Hepatocyte (in vitro differentiated cells): ENCODE data around the gene CD82. TPM values are rescaled to one million over a fixed set of nuclear protein-coding genes. Genes with fewer than 3 reads are reported as not detected.
A peak's percentile ranks its signal among the peaks of the same experiment; 100 is the strongest.

ENCODE experiments used
- DNase-seq: peaks from one replicate; pipeline ENCODE4 v3.0.0-alpha.2; 2016; ENCODE audit warnings: low spot score
- H2AFZ ChIP-seq: fragments of 200-600 bp; sonication (generic); 2 replicates; pipeline ENCODE4 v1.6.0; 2016; ENCODE audit warnings: antibody characterized with exemption, mild to moderate bottlenecking
- H3K27ac ChIP-seq: fragments of 200-600 bp; sonication (generic); 2 replicates; pipeline ENCODE4 v1.5.1; 2016; ENCODE audit warnings: mild to moderate bottlenecking
- H3K27me3 ChIP-seq: fragments of 200-600 bp; sonication (generic); 2 replicates; pipeline ENCODE4 v1.6.1; 2016
- H3K36me3 ChIP-seq: fragments of 200-600 bp; sonication (generic); replicated peaks from 2 replicates; pipeline ENCODE4 v1.5.1; 2016; ENCODE audit warnings: low read depth; ENCODE audit not compliant: insufficient read depth
- H3K4me1 ChIP-seq: fragments of 200-600 bp; sonication (generic); 2 replicates; pipeline ENCODE4 v1.5.1; 2016; ENCODE audit warnings: mild to moderate bottlenecking, moderate library complexity; ENCODE audit not compliant: insufficient read depth
- H3K4me2 ChIP-seq: fragments of 200-600 bp; sonication (generic); 2 replicates; pipeline ENCODE4 v1.6.0; 2016
- H3K4me3 ChIP-seq: fragments of 200-600 bp; sonication (generic); 2 replicates; pipeline ENCODE4 v1.5.1; 2016; ENCODE audit warnings: mild to moderate bottlenecking
- H3K79me2 ChIP-seq: fragments of 200-600 bp; sonication (generic); 2 replicates; pipeline ENCODE4 v1.6.0; 2017; ENCODE audit warnings: mild to moderate bottlenecking
- H3K9me2 ChIP-seq: fragments of 200-600 bp; sonication (generic); replicated peaks from 2 replicates; pipeline ENCODE4 v1.6.0; 2017; ENCODE audit warnings: mild to moderate bottlenecking; ENCODE audit not compliant: insufficient read depth
- H3K9me3 ChIP-seq: fragments of 200-600 bp; sonication (generic); 2 replicates; pipeline ENCODE4 v1.5.1; 2016; ENCODE audit warnings: low read depth, mild to moderate bottlenecking
- H4K20me1 ChIP-seq: fragments of 200-600 bp; sonication (generic); 2 replicates; pipeline ENCODE4 v1.6.0; 2016; ENCODE audit warnings: mild to moderate bottlenecking; ENCODE audit not compliant: insufficient read depth, poor library complexity, severe bottlenecking
- EZH2 ChIP-seq: fragments of 200-600 bp; sonication (generic); IDR thresholded peaks from 2 replicates; pipeline ENCODE4 v1.6.1; 2016; ENCODE audit warnings: antibody characterized with exemption, mild to moderate bottlenecking, borderline replicate concordance
- EZH2phosphoT487 ChIP-seq: fragments of 200-600 bp; sonication (generic); IDR thresholded peaks from one replicate; pipeline ENCODE4 v1.6.1; 2018; ENCODE audit warnings: antibody characterized with exemption, mild to moderate bottlenecking, low read depth, moderate library complexity; ENCODE audit not compliant: unreplicated experiment, severe bottlenecking
- WGBS: methylation state at CpG from one replicate; pipeline ENCODE4 v1.1.6; 2016; ENCODE audit warnings: low lambda C conversion rate; ENCODE audit errors: missing lambda C conversion rate; 5-methylcytosine and 5-hydroxymethylcytosine counted together
- polyA plus RNA-seq: library from polyadenylated mRNA; unstranded; fragments of >200 nt; fragmentation: Nextera tagmentation; extraction: Ambion mirVana; gene quantifications from 2 replicates; pipeline ENCODE4 v1.2.1, GENCODE V29; 2016
- total RNA-seq: library from RNA; depleted of rRNA; stranded (reverse); fragments of >200 nt; gene quantifications from 2 replicates; pipeline ENCODE4 v1.2.3, GENCODE V29; 2014
- TF ChIP-seq, protein P1 (sequence below): fragments of 200-600 bp; sonication (generic); IDR thresholded peaks from 2 replicates; pipeline ENCODE4 v1.5.1; 2016; ENCODE audit warnings: antibody characterized with exemption, mild to moderate bottlenecking; ENCODE audit not compliant: poor library complexity

The CD82 gene
- total and polyA plus RNA-seq, 2 experiments from 2014 or later = 38.7 to 157 TPM

DNA sequence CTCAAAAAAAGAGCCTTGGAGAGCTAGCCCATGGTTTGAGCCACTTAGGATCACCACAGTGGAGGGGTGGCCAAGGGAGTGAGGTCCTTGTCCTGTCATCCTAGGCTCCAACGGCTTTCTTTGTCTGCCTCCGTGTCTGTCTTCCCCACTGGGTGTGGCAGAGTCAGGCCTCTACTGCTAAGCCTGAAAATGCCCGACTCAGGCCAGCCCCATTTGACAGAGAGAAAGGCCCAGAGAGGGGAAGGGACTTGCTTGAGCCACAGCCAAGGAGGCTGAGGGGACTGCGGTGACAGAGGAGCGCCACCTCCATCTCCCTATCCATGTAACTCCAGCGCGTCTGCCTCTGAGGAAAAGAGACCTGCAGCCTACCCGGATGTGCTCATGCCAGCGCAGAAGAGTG lies 27.8 kb upstream of the CD82 start:
- H4K20me1 ChIP-seq = no peaks in the 10 kb centered on the region
- no peak overlapping the region for H3K4me2 ChIP-seq
- H3K4me3 ChIP-seq = no peak overlapping the region
- WGBS = 85% methylated on average over 9 of the region's 9 CpGs
- H3K9me2 ChIP-seq = no peaks in the 10 kb centered on the region
- no peaks in the 10 kb centered on the region for H3K79me2 ChIP-seq
- H3K27me3 ChIP-seq = peaks cover 2% of the 10 kb centered on the region
- no peak for DNase-seq
- H2AFZ ChIP-seq = no peak overlapping the region
- no peak overlapping the region for H3K27ac ChIP-seq
- no peaks in the 10 kb centered on the region for H3K4me1 ChIP-seq
- no peaks in the 10 kb centered on the region for H3K9me3 ChIP-seq
- no peak for TF ChIP-seq EZH2phosphoT487
- TF ChIP-seq, protein P1, sequence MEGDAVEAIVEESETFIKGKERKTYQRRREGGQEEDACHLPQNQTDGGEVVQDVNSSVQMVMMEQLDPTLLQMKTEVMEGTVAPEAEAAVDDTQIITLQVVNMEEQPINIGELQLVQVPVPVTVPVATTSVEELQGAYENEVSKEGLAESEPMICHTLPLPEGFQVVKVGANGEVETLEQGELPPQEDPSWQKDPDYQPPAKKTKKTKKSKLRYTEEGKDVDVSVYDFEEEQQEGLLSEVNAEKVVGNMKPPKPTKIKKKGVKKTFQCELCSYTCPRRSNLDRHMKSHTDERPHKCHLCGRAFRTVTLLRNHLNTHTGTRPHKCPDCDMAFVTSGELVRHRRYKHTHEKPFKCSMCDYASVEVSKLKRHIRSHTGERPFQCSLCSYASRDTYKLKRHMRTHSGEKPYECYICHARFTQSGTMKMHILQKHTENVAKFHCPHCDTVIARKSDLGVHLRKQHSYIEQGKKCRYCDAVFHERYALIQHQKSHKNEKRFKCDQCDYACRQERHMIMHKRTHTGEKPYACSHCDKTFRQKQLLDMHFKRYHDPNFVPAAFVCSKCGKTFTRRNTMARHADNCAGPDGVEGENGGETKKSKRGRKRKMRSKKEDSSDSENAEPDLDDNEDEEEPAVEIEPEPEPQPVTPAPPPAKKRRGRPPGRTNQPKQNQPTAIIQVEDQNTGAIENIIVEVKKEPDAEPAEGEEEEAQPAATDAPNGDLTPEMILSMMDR = no peak
- no peak for TF ChIP-seq EZH2
- H3K36me3 ChIP-seq = no peaks in the 10 kb centered on the region

- H3K4me3 ChIP-seq = no peak overlapping the region
- H2AFZ ChIP-seq = no peak overlapping the region
- no peaks in the 10 kb centered on the region for H3K9me2 ChIP-seq
- WGBS = 31% methylated on average over 21 of the region's 21 CpGs
- TF ChIP-seq EZH2phosphoT487 (no peak), EZH2 (no peak)
- TF ChIP-seq, protein P1 = peak; percentile 98
- no peaks in the 10 kb centered on the region for H3K9me3 ChIP-seq
- no peak overlapping the region for H3K27ac ChIP-seq
- no peaks in the 10 kb centered on the region for H3K4me1 ChIP-seq
- peaks cover 2% of the 10 kb centered on the region for H3K27me3 ChIP-seq
- no peaks in the 10 kb centered on the region for H4K20me1 ChIP-seq
- H3K4me2 ChIP-seq = no peak overlapping the region
- H3K79me2 ChIP-seq = no peaks in the 10 kb centered on the region
- no peaks in the 10 kb centered on the region for H3K36me3 ChIP-seq
- peak; percentile 84 for DNase-seq
These were observed 26.9 kb upstream of the CD82 start for GRCh38 chr11:44538375-44539054.

- no peak for DNase-seq
- Histone ChIP-seq H3K27me3 (peaks cover 2% of the 10 kb centered on the region), H3K27ac (no peak overlapping the region), H2AFZ (no peak overlapping the region), H4K20me1 (no peaks in the 10 kb centered on the region), H3K4me2 (no peak overlapping the region), H3K4me3 (no peak overlapping the region), H3K9me3 (no peaks in the 10 kb centered on the region), H3K4me1 (no peaks in the 10 kb centered on the region), H3K79me2 (no peaks in the 10 kb centered on the region), H3K9me2 (no peaks in the 10 kb centered on the region), H3K36me3 (no peaks in the 10 kb centered on the region)
- TF ChIP-seq EZH2 (no peak), EZH2phosphoT487 (no peak)
- TF ChIP-seq, protein P1 = no peak
- 66% methylated on average over 7 of the region's 7 CpGs for WGBS
These were observed 25.5 kb upstream of the CD82 start for GRCh38 chr11:44539971-44540370.
